T-helper 2 cell (primary cell): ENCODE data around the gene CLEC14A.

Experiments
- DNase-seq, 5 experiments: peaks; one replicate each; pipeline versions ENCODE4 v3.0.0 to v3.0.0-alpha.2; 2012 to 2022
- total RNA-seq, 2 donors: gene quantifications; one replicate each; lab custom pipeline; 2026; lab: John Stamatoyannopoulos, UW

The CLEC14A gene
- total RNA-seq = 0 reads per million in 2 donors

- DNase-seq = peak in 2 of 5 experiments; percentile 2 to 30
Observed at GRCh38 chr14:38255673-38256532, at the start of gene CLEC14A. TSS of gene CLEC14A (minus strand) at chr14:38256093. CDS start at chr14:38256022, 71 bp downstream.

- DNase-seq = no peak
Observed at GRCh38 chr14:38302966-38303365, 47.1 kb upstream of the CLEC14A start.

- no peak for DNase-seq
Observed at GRCh38 chr14:38302034-38302433, 46.1 kb upstream of the CLEC14A start.

- DNase-seq = no peak
Observed at GRCh38 chr14:38297681-38298080, 41.8 kb upstream of the CLEC14A start.

GRCh38 chr14:38291681-38292467 lies 36.0 kb upstream of the CLEC14A start:
- no peak for DNase-seq

GRCh38 chr14:38290601-38291188 lies 34.8 kb upstream of the CLEC14A start:
- DNase-seq = no peak

- DNase-seq = no peak
Observed at GRCh38 chr14:38286452-38286851, 30.6 kb upstream of the CLEC14A start.

- DNase-seq = no peak
Observed at GRCh38 chr14:38285962-38286361, 30.1 kb upstream of the CLEC14A start.

GRCh38 chr14:38282936-38283335 lies 27.0 kb upstream of the CLEC14A start:
- no peak for DNase-seq

GRCh38 chr14:38280081-38280480 lies 24.2 kb upstream of the CLEC14A start:
- DNase-seq = no peak

- no peak for DNase-seq
Observed at GRCh38 chr14:38279572-38279971, 23.7 kb upstream of the CLEC14A start.

GRCh38 chr14:38278035-38278434 lies 22.1 kb upstream of the CLEC14A start:
- no peak for DNase-seq

GRCh38 chr14:38262844-38263243 lies 7.0 kb upstream of the CLEC14A start:
- no peak for DNase-seq

- DNase-seq = no peak
Observed at GRCh38 chr14:38261620-38262019, 5.7 kb upstream of the CLEC14A start.

- DNase-seq = no peak
Observed at GRCh38 chr14:38257507-38257906, 1.6 kb upstream of the CLEC14A start.

- DNase-seq = no peak
Observed at GRCh38 chr14:38256533-38256840, 594 bp upstream of the CLEC14A start.

GRCh38 chr14:38255408-38255672 lies 553 bp downstream of the CLEC14A start:
- DNase-seq = peak in 1 of 5 experiments; percentile 18

GRCh38 chr14:38254571-38255407 lies 1.1 kb downstream of the CLEC14A start:
- DNase-seq = no peak

- no peak for DNase-seq
Observed at GRCh38 chr14:38253676-38254075, 2.2 kb downstream of the CLEC14A start.

GRCh38 chr14:38252066-38252710 lies 3.7 kb downstream of the CLEC14A start:
- DNase-seq = no peak

- DNase-seq = no peak
Observed at GRCh38 chr14:38250331-38250730, 5.6 kb downstream of the CLEC14A start.

- DNase-seq = no peak
Observed at GRCh38 chr14:38248321-38249028, 7.4 kb downstream of the CLEC14A start.
